ENCODE results near the gene TBR1.

TBR1 gene

GRCh38 chr2:161406316-161406715 is 9.8 kb upstream of the TBR1 start:
- Histone ChIP-seq H3K18ac (ENCODE audit: low read length) (no peak overlapping the region), H3K9ac (ENCODE audit: low read depth, low read length, poor library complexity) (no peak overlapping the region), H2AFZ (ENCODE audit: low read length) (no peak overlapping the region), H3K27me3 (ENCODE audit: control insufficient read depth in 3 of 3, insufficient read depth in 3 of 3, low read depth in 1 of 3, low read length in 3 of 3) (no peaks in the 10 kb centered on the region), H3K4ac (ENCODE audit: low read length) (no peak overlapping the region), H2BK12ac (ENCODE audit: low read length) (no peak overlapping the region), H3K23ac (ENCODE audit: low read depth, low read length, poor library complexity) (no peak overlapping the region), H3K9me3 (replicated peaks in 1 of 2; ENCODE audit: control insufficient read depth in 2 of 2, insufficient read depth in 1 of 2, low read depth in 1 of 2, low read length in 2 of 2) (no peaks in the 10 kb centered on the region), H4K8ac (ENCODE audit: low read depth, low read length) (no peak overlapping the region), H2AK5ac (ENCODE audit: low read depth, low read length) (no peak overlapping the region), H3K4me1 (ENCODE audit: control insufficient read depth in 2 of 2, insufficient read depth in 1 of 2, low read depth in 1 of 2, low read length in 2 of 2) (no peaks in the 10 kb centered on the region), H3K4me3 (ENCODE audit: low read length in 2 of 2) (no peak overlapping the region), H3K14ac (ENCODE audit: low read length) (no peak overlapping the region), H2BK15ac (ENCODE audit: low read length) (no peak overlapping the region), H3K79me1 (ENCODE audit: low read depth, low read length) (no peaks in the 10 kb centered on the region), H2BK5ac (ENCODE audit: low read length) (no peak overlapping the region), H4K91ac (ENCODE audit: low read depth, low read length, poor library complexity) (no peak overlapping the region), H3K4me2 (ENCODE audit: insufficient read depth, low read length, poor library complexity, severe bottlenecking) (no peak overlapping the region), H3K27ac (replicated peaks; ENCODE audit: low read length) (no peak overlapping the region), H3K36me3 (replicated peaks in 1 of 2; ENCODE audit: control insufficient read depth in 2 of 2, insufficient read depth in 2 of 2, low read length in 2 of 2) (peaks cover 6 to 52% of the 10 kb centered on the region in 2 donors), H2BK120ac (ENCODE audit: low read depth, low read length) (no peak overlapping the region)
- DNase-seq (ENCODE audit: low spot score), result no peak
- WGBS, 2 donors (ENCODE audit: extremely low coverage in 2 of 2, insufficient read length in 2 of 2, insufficient replicate concordance in 1 of 2), result no CpG with 5 or more reads among the region's 5 CpGs

GRCh38 chr2:161407597-161407996 is 8.5 kb upstream of the TBR1 start:
- Histone ChIP-seq H3K27me3 (ENCODE audit: control insufficient read depth in 3 of 3, insufficient read depth in 3 of 3, low read depth in 1 of 3, low read length in 3 of 3) (no peaks in the 10 kb centered on the region), H3K36me3 (replicated peaks in 1 of 2; ENCODE audit: control insufficient read depth in 2 of 2, insufficient read depth in 2 of 2, low read length in 2 of 2) (peaks cover 4 to 45% of the 10 kb centered on the region in 2 donors), H2BK5ac (ENCODE audit: low read length) (no peak overlapping the region), H3K79me1 (ENCODE audit: low read depth, low read length) (no peaks in the 10 kb centered on the region), H4K8ac (ENCODE audit: low read depth, low read length) (no peak overlapping the region), H3K18ac (ENCODE audit: low read length) (no peak overlapping the region), H2BK12ac (ENCODE audit: low read length) (no peak overlapping the region), H3K9ac (ENCODE audit: low read depth, low read length, poor library complexity) (no peak overlapping the region), H3K14ac (ENCODE audit: low read length) (no peak overlapping the region), H2BK15ac (ENCODE audit: low read length) (no peak overlapping the region), H2BK120ac (ENCODE audit: low read depth, low read length) (no peak overlapping the region), H3K4me1 (ENCODE audit: control insufficient read depth in 2 of 2, insufficient read depth in 1 of 2, low read depth in 1 of 2, low read length in 2 of 2) (no peaks in the 10 kb centered on the region), H3K4me2 (ENCODE audit: insufficient read depth, low read length, poor library complexity, severe bottlenecking) (no peak overlapping the region), H2AFZ (ENCODE audit: low read length) (no peak overlapping the region), H2AK5ac (ENCODE audit: low read depth, low read length) (no peak overlapping the region), H3K9me3 (replicated peaks in 1 of 2; ENCODE audit: control insufficient read depth in 2 of 2, insufficient read depth in 1 of 2, low read depth in 1 of 2, low read length in 2 of 2) (no peaks in the 10 kb centered on the region), H3K23ac (ENCODE audit: low read depth, low read length, poor library complexity) (no peak overlapping the region), H3K4me3 (ENCODE audit: low read length in 2 of 2) (no peak overlapping the region), H3K27ac (replicated peaks; ENCODE audit: low read length) (no peak overlapping the region), H3K4ac (ENCODE audit: low read length) (no peak overlapping the region), H4K91ac (ENCODE audit: low read depth, low read length, poor library complexity) (no peak overlapping the region)
- no CpG with 5 or more reads among the region's 2 CpGs for WGBS, 2 donors (ENCODE audit: extremely low coverage in 2 of 2, insufficient read length in 2 of 2, insufficient replicate concordance in 1 of 2)
- DNase-seq (ENCODE audit: low spot score), result no peak

- no peak overlapping the region for H2BK15ac ChIP-seq (ENCODE audit: low read length)
- H3K36me3 ChIP-seq (replicated peaks in 1 of 2; ENCODE audit: control insufficient read depth in 2 of 2, insufficient read depth in 2 of 2, low read length in 2 of 2), result peaks cover 4 to 34% of the 10 kb centered on the region in 2 donors
- no peak overlapping the region for H2AFZ ChIP-seq (ENCODE audit: low read length)
- H3K4me2 ChIP-seq (ENCODE audit: insufficient read depth, low read length, poor library complexity, severe bottlenecking), result no peak overlapping the region
- no peak overlapping the region for H3K14ac ChIP-seq (ENCODE audit: low read length)
- H2BK12ac ChIP-seq (ENCODE audit: low read length), result no peak overlapping the region
- H3K23ac ChIP-seq (ENCODE audit: low read depth, low read length, poor library complexity), result no peak overlapping the region
- H3K4me3 ChIP-seq (ENCODE audit: low read length in 2 of 2), result no peak overlapping the region
- peaks cover 1 to 3% of the 10 kb centered on the region in 2 donors for H3K4me1 ChIP-seq (ENCODE audit: control insufficient read depth in 2 of 2, insufficient read depth in 1 of 2, low read depth in 1 of 2, low read length in 2 of 2)
- H2AK5ac ChIP-seq (ENCODE audit: low read depth, low read length), result no peak overlapping the region
- H3K27me3 ChIP-seq (ENCODE audit: control insufficient read depth in 3 of 3, insufficient read depth in 3 of 3, low read depth in 1 of 3, low read length in 3 of 3), result peaks cover 2 to 16% (median 16%) of the 10 kb centered on the region in 3 experiments
- no peaks in the 10 kb centered on the region for H3K9me3 ChIP-seq (replicated peaks in 1 of 2; ENCODE audit: control insufficient read depth in 2 of 2, insufficient read depth in 1 of 2, low read depth in 1 of 2, low read length in 2 of 2)
- no peaks in the 10 kb centered on the region for H3K79me1 ChIP-seq (ENCODE audit: low read depth, low read length)
- H3K27ac ChIP-seq (replicated peaks; ENCODE audit: low read length), result no peak overlapping the region
- no peak overlapping the region for H4K8ac ChIP-seq (ENCODE audit: low read depth, low read length)
- DNase-seq (ENCODE audit: low spot score), result no peak
- no peak overlapping the region for H2BK5ac ChIP-seq (ENCODE audit: low read length)
- no peak overlapping the region for H4K91ac ChIP-seq (ENCODE audit: low read depth, low read length, poor library complexity)
- no peak overlapping the region for H3K4ac ChIP-seq (ENCODE audit: low read length)
- no CpG with 5 or more reads among the region's 1 CpG for WGBS, 2 donors (ENCODE audit: extremely low coverage in 2 of 2, insufficient read length in 2 of 2, insufficient replicate concordance in 1 of 2)
- H3K18ac ChIP-seq (ENCODE audit: low read length), result no peak overlapping the region
- H3K9ac ChIP-seq (ENCODE audit: low read depth, low read length, poor library complexity), result no peak overlapping the region
- H2BK120ac ChIP-seq (ENCODE audit: low read depth, low read length), result no peak overlapping the region
These were observed 6.7 kb upstream of the TBR1 start for GRCh38 chr2:161409308-161409907.

GRCh38 chr2:161412346-161412745 is 3.8 kb upstream of the TBR1 start:
- no peak overlapping the region for H2BK12ac ChIP-seq (ENCODE audit: low read length)
- H2BK15ac ChIP-seq (ENCODE audit: low read length), result no peak overlapping the region
- no peak overlapping the region for H4K8ac ChIP-seq (ENCODE audit: low read depth, low read length)
- no peak overlapping the region for H3K4me2 ChIP-seq (ENCODE audit: insufficient read depth, low read length, poor library complexity, severe bottlenecking)
- no peak overlapping the region for H3K4me3 ChIP-seq (ENCODE audit: low read length in 2 of 2)
- no peak overlapping the region for H3K9ac ChIP-seq (ENCODE audit: low read depth, low read length, poor library complexity)
- H3K4ac ChIP-seq (ENCODE audit: low read length), result no peak overlapping the region
- no peak overlapping the region for H2AK5ac ChIP-seq (ENCODE audit: low read depth, low read length)
- H3K79me1 ChIP-seq (ENCODE audit: low read depth, low read length), result no peaks in the 10 kb centered on the region
- H2BK120ac ChIP-seq (ENCODE audit: low read depth, low read length), result no peak overlapping the region
- no peak overlapping the region for H2AFZ ChIP-seq (ENCODE audit: low read length)
- DNase-seq (ENCODE audit: low spot score), result no peak
- H3K36me3 ChIP-seq (replicated peaks in 1 of 2; ENCODE audit: control insufficient read depth in 2 of 2, insufficient read depth in 2 of 2, low read length in 2 of 2), result peaks cover 4 to 31% of the 10 kb centered on the region in 2 donors
- no peak overlapping the region for H3K23ac ChIP-seq (ENCODE audit: low read depth, low read length, poor library complexity)
- peaks cover 16 to 46% (median 45%) of the 10 kb centered on the region in 3 experiments for H3K27me3 ChIP-seq (ENCODE audit: control insufficient read depth in 3 of 3, insufficient read depth in 3 of 3, low read depth in 1 of 3, low read length in 3 of 3)
- no peak overlapping the region for H3K14ac ChIP-seq (ENCODE audit: low read length)
- no peak overlapping the region for H3K27ac ChIP-seq (replicated peaks; ENCODE audit: low read length)
- H4K91ac ChIP-seq (ENCODE audit: low read depth, low read length, poor library complexity), result no peak overlapping the region
- no peaks in the 10 kb centered on the region for H3K9me3 ChIP-seq (replicated peaks in 1 of 2; ENCODE audit: control insufficient read depth in 2 of 2, insufficient read depth in 1 of 2, low read depth in 1 of 2, low read length in 2 of 2)
- no peak overlapping the region for H3K18ac ChIP-seq (ENCODE audit: low read length)
- no peak overlapping the region for H2BK5ac ChIP-seq (ENCODE audit: low read length)
- peaks cover 1 to 10% of the 10 kb centered on the region in 2 donors for H3K4me1 ChIP-seq (ENCODE audit: control insufficient read depth in 2 of 2, insufficient read depth in 1 of 2, low read depth in 1 of 2, low read length in 2 of 2)
